Body of pancreas (tissue), 4 donors: ENCODE measurements around the gene RNF130.

ENCODE experiments used
- POLR2A ChIP-seq, 3 donors: fragments of 450-650 bp; IDR thresholded peaks; one replicate each; pipeline ENCODE4 v1.6.1; 2016; ENCODE audit warnings: antibody characterized with exemption in 3 of 3, mild to moderate bottlenecking in 2 of 3
- TF ChIP-seq, protein P1 (sequence below), 7 experiments: fragments of 450-650 bp in 4 of 7; fragments of 200-600 bp in 3 of 7; sonication (generic) in 3 of 7; IDR thresholded peaks; one replicate each; pipeline ENCODE4 v1.5.1; 2016 to 2019; ENCODE audit warnings: antibody characterized with exemption in 7 of 7

DNA sequence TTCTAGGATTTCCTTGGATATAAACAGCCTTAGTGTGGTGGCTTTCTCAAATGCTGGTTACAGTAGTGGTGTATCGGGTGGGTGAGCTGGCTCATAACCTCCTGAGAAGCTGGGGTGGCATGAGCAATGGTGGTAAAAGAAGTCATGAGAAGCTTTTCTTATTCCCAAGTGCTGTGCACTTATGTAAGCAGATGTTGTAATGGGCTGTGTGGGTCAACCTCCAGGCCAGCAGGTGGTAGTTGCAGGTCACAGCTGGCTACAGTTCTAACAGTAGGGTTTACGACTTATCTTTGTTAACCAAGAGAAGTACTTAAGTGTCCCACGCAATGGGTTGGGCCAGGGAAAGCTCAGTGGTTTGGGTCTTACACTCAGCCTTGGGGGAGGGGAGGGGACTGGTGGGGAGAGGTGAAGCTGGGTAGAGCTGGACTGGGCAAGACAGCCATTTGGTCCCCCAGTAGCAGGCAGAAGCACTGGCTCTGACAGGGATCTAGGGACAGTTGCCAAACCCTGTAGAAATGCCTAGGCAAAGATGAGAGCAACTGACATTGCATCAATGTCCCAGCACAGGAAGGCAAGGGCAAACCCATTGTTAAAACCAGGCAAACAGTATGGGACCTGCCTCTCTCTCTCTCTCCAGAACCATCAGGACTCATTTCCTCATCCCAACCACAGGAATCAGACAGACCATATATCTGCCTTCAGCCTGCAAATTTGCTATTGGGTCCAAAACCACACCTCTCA, 76.8 kb downstream of the RNF130 start:
- no peak for TF ChIP-seq POLR2A (IDR thresholded peaks at IDR 0.05)
- TF ChIP-seq, protein P1, sequence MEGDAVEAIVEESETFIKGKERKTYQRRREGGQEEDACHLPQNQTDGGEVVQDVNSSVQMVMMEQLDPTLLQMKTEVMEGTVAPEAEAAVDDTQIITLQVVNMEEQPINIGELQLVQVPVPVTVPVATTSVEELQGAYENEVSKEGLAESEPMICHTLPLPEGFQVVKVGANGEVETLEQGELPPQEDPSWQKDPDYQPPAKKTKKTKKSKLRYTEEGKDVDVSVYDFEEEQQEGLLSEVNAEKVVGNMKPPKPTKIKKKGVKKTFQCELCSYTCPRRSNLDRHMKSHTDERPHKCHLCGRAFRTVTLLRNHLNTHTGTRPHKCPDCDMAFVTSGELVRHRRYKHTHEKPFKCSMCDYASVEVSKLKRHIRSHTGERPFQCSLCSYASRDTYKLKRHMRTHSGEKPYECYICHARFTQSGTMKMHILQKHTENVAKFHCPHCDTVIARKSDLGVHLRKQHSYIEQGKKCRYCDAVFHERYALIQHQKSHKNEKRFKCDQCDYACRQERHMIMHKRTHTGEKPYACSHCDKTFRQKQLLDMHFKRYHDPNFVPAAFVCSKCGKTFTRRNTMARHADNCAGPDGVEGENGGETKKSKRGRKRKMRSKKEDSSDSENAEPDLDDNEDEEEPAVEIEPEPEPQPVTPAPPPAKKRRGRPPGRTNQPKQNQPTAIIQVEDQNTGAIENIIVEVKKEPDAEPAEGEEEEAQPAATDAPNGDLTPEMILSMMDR (IDR thresholded peaks at IDR 0.05), result no peak
